HG02763 (cell line): ENCODE results near the gene CEP104.

Experiments used
- ATAC-seq: cut with Tn5 transposase; IDR thresholded peaks from one replicate; pipeline ENCODE4 v1.9.1; 2021; ENCODE audit warnings: mild to moderate bottlenecking, moderate library complexity; ENCODE audit not compliant: unreplicated experiment

CEP104 gene

GRCh38 chr1:3894626-3895278 is 37.7 kb upstream of the CEP104 start:
- no peak for ATAC-seq

- no peak for ATAC-seq
Observed at GRCh38 chr1:3893190-3893589, 36.2 kb upstream of the CEP104 start.

- ATAC-seq = no peak
Observed at GRCh38 chr1:3892748-3893147, 35.7 kb upstream of the CEP104 start.

GRCh38 chr1:3891329-3891865 is 34.4 kb upstream of the CEP104 start:
- ATAC-seq = no peak

GRCh38 chr1:3890389-3891328 is 33.6 kb upstream of the CEP104 start:
- no peak for ATAC-seq

- no peak for ATAC-seq
Observed at GRCh38 chr1:3889936-3890335, 32.9 kb upstream of the CEP104 start.

GRCh38 chr1:3888301-3888700 is 31.3 kb upstream of the CEP104 start:
- no peak for ATAC-seq

DNA sequence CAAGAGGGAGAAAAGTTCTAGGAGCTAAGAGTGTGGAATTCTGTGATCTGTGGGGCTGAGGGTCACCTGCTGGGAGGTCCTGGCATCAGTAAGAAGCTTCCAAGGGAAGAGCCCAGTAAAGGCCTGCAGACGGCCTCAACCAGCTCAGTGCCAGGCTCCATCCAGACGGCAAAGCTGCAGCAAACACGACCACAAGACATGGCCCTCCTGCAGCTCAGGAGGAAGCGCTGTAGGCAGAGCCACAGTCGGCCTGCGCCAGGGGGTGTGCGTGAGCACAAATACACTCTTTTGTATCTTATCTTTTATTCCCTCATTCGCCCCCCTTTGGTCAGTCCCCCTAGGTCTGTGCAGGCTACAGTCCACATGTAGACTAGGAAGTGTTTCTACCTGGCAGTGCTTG is 29.7 kb upstream of the CEP104 start:
- no peak for ATAC-seq

DNA sequence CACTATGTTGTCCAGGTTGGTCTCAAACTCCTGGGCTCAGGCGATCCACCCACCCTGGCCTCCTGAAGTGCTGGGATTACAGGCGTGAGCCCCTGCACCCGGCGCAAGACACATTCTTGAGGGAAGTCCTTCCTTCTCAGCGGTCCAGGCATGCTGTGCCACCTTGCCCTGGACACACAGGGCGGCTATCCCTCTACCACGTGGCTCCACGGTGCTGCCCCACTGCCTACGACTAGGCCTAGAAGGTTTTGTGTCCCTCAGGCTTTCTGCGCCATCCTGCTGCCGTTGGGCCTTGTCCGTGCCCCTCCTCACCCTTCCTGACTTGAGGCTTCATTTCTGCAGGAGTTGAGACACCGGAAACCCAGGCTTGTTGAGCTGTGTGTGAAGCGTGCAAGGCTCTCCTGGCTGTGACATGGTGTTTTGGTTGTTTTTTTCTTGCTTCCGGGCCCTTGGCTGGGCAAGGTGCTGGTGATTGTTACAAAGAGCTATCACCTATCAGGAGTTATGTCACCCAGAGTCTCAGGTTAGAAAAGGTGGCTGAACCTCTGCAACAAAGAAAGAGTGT is 29.2 kb upstream of the CEP104 start:
- no peak for ATAC-seq

- ATAC-seq = no peak
Observed at GRCh38 chr1:3885611-3886010, 28.6 kb upstream of the CEP104 start.

GRCh38 chr1:3884966-3885365 is 28.0 kb upstream of the CEP104 start:
- no peak for ATAC-seq

DNA sequence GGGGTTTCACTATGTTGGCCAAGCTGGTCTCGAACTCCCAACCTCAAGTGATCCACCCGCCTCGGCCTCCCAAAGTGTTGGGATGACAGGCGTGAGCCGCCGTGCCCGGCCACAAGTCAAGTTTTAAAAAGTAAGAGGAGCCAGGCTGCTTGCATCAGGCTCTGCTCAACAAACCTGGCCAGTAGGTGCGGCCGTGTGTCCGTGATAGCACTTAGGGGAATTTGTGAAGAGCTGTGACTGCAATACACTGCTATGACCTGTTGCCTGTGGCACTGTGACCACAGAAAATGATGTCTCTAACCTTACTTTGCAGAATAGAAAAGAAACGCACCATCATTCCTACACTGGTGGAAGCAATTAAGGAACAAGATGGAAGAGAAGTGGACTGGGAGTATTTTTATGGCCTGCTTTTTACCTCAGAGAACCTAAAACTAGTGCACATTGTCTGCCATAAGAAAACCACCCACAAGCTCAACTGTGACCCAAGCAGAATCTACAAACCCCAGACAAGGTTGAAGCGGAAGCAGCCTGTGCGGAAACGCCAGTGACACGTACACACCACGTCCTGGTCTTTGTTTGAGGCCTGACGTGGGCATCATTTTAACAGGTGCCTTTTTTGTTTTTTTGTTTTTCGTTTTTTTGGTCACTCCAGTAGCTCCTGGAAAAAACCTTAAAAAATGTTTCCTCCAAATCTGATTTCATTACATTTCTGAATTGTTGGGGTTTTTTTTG is 26.3 kb upstream of the CEP104 start:
- ATAC-seq = no peak

- no peak for ATAC-seq
Observed at GRCh38 chr1:3881193-3881480, 24.1 kb upstream of the CEP104 start.

GRCh38 chr1:3880429-3881192 is 23.6 kb upstream of the CEP104 start:
- ATAC-seq = no peak

DNA sequence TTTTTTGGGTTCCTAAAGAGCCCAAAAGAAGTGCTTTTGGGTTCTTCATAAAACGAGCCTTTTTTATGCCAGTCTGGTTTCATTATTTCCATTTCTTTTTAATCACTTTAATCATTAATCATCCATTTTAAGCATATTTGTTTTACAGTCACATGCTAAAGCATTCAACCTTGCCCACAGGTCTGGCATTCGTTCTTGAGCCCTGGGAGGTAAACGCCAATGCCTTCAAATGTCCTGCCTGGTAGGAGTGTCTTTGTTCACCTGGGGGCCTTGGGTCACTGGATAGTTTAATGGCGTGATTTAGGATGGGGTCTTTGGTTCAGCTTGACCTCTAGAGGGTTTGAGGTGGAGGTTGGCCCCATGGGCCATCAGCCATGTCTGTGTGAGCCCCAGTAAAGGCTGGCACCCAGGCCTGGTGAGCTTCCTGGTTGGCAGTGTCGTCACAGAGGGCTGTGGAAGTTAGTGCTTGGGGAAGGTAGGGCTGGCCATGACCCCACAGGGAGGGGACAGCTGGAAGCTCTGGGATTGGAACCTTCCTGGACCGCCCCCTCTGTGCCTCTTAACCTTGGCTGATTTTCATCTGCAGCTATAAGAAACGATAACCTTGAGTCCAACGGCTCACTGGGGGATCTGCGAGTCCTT is 22.9 kb upstream of the CEP104 start:
- no peak for ATAC-seq

- ATAC-seq = no peak
Observed at GRCh38 chr1:3879099-3879498, 22.1 kb upstream of the CEP104 start.

GRCh38 chr1:3876716-3877115 is 19.7 kb upstream of the CEP104 start:
- no peak for ATAC-seq

DNA sequence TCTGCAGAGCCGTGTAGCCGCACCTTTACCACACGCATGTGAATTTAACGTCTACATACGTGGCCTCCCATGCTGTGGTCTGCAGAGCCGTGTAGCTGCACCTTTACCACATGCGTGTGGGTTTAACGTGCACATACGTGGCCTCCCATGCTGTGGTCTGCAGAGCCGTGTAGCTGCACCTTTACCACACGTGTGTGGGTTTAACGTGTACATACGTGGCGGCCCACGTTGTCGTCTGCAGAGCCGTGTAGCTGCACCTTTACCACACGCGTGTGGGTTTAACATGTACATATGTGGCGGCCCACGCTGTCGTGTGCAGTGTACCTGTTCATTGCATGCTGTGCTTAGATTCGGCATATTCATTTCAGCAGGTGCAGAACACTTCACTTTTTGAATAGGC is 17.7 kb upstream of the CEP104 start:
- ATAC-seq = no peak

GRCh38 chr1:3872546-3872945 is 15.5 kb upstream of the CEP104 start:
- no peak for ATAC-seq

DNA sequence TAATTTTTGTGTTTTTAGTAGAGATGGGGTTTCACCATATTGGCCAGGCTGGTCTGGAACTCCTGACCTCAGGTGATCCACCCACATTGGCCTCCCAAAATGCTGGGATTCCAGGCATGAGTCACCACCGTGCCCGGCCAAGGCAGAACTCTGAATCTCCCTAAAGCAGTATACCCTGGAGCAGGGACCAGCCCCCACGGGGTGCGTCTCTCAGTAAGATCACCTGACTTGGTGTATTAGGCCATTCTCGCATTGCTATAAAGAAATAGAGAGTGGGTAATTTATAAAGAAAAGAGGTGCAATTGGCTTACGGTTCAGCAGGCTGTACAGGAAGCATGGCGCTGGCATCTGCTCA is 14.4 kb upstream of the CEP104 start:
- ATAC-seq = no peak
